ENCODE results near the gene TLCD5.

GRCh38 chr11:120342678-120343077, 17.6 kb downstream of the TLCD5 start:
- TF ChIP-seq FOXM1 (IDR thresholded peaks at IDR 0.05; ENCODE audit: borderline replicate concordance, low read depth) (no peak), YY1 (IDR thresholded peaks at IDR 0.05; ENCODE audit: low read depth) (no peak), REST (IDR thresholded peaks at IDR 0.05; ENCODE audit: low read depth) (no peak), USF1 (IDR thresholded peaks at IDR 0.05) (no peak), MAX (IDR thresholded peaks at IDR 0.05) (no peak)

Measured in Ishikawa (cell line).